ENCODE results near the gene SLC2A9.

- TF ChIP-seq CTCF (IDR thresholded peaks at IDR 0.05) (no peak), POLR2A (IDR thresholded peaks at IDR 0.05) (no peak), EP300 (IDR thresholded peaks at IDR 0.05) (no peak), POLR2AphosphoS5 (IDR thresholded peaks at IDR 0.05) (no peak)
Measured at GRCh38 chr4:9999956-10000561, 21.2 kb downstream of the SLC2A9 start.
